Dendritic cell treated with granulocyte-macrophage colony-stimulating factor and Interleukin-4, amounts not matched to agents 40 ng/mL and 50 ng/mL, for 4 days (primary cell): ENCODE measurements around the gene IGFBP5.

ENCODE experiments used
- H3K27ac Mint-ChIP-seq: one replicate; pipeline ENCODE4 v1.8.0; 2022; ENCODE audit warnings: mild to moderate bottlenecking, mixed read lengths
- H3K27me3 Mint-ChIP-seq: one replicate; pipeline ENCODE4 v1.8.0; 2022; ENCODE audit warnings: mild to moderate bottlenecking, mixed read lengths
- H3K36me3 Mint-ChIP-seq: one replicate; pipeline ENCODE4 v1.8.0; 2022; ENCODE audit warnings: low read depth, mixed read lengths
- H3K4me1 Mint-ChIP-seq: one replicate; pipeline ENCODE4 v1.8.0; 2022; ENCODE audit warnings: low read depth, mixed read lengths
- H3K4me3 Mint-ChIP-seq: one replicate; pipeline ENCODE4 v1.8.0; 2022; ENCODE audit warnings: mild to moderate bottlenecking, moderate library complexity, mixed read lengths
- H3K9me3 Mint-ChIP-seq: one replicate; pipeline ENCODE4 v1.8.0; 2022; ENCODE audit warnings: mixed read lengths
- intact Hi-C: fragments of 100-400 bp; cut with micrococcal nuclease; formaldehyde crosslinking; loops from one replicate; pipeline ENCODE4 v1.15.0; 2022

Gene IGFBP5

DNA sequence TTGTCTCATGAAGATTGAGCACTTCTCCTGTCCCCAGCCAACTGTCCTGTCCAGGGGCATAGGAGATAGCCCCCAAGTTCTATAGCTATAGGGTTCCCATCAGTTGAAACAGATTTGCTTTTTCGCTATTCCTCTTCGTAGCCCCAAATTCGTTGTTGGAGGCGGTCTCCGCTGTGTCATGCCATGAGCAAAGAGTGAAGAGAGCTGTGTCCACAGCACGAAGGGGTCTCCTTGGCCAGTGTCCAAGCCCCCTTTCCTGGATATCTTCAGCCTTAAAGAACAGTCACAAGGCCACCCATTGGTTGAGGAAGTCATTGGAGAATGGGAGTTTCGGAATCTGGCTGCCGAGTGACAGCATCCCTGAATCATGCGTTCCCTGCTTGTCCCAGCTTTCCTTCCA lies 21.0 kb downstream of the IGFBP5 start:
- intact Hi-C loops, result no loop called here
- no peaks in the 10 kb centered on the region for H3K36me3 Mint-ChIP-seq
- H3K4me1 Mint-ChIP-seq, result no peaks in the 10 kb centered on the region
- no peak overlapping the region for H3K27ac Mint-ChIP-seq
- no peaks in the 10 kb centered on the region for H3K9me3 Mint-ChIP-seq
- peaks cover 26% of the 10 kb centered on the region for H3K27me3 Mint-ChIP-seq
- no peak overlapping the region for H3K4me3 Mint-ChIP-seq

DNA sequence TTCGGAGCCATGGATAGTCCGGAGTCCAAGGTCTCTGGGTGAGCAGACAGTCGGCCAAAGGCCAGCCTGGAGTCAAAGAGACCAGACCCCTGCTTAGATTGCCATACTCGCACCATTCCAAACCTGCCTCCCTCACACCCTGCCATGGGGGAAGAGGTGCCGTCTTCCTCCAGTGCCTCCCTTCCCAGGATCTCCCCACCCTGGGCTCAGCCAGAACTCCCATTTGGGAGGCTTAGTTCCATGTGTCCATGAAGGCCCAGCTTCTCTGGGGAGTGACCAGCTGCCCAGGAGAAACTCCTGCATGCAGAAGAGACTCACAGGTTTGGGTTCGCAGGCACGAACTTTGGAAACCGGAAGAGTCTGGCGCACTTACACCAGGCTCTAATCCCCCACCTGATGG lies 21.7 kb downstream of the IGFBP5 start:
- no peak overlapping the region for H3K4me3 Mint-ChIP-seq
- H3K27ac Mint-ChIP-seq, result no peak overlapping the region
- intact Hi-C loops, result no loop called here
- no peaks in the 10 kb centered on the region for H3K36me3 Mint-ChIP-seq
- no peaks in the 10 kb centered on the region for H3K4me1 Mint-ChIP-seq
- peaks cover 29% of the 10 kb centered on the region for H3K27me3 Mint-ChIP-seq
- no peaks in the 10 kb centered on the region for H3K9me3 Mint-ChIP-seq

DNA sequence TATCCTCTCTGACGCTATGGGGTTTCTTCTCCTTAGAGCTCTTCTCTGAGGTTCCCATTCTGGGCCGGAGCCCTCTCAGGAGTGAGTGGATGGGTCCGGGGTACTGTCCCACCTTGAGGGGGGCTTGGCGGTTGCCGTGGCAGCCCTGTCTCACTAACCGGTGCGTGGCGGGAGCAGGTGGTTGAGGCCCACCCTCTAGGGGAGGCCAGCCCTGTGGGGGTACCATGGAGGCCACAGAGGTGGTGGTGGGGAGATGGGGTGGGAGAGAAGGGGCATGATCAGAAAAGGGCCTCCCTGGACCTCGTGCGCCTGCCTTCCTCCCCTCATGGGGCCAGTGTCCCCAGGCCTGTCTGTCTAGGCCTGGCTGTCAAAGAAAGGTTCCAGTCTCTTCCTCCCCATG lies 22.3 kb downstream of the IGFBP5 start:
- H3K4me3 Mint-ChIP-seq, result no peak overlapping the region
- H3K9me3 Mint-ChIP-seq, result no peaks in the 10 kb centered on the region
- no peaks in the 10 kb centered on the region for H3K36me3 Mint-ChIP-seq
- intact Hi-C loops, result no loop called here
- H3K27ac Mint-ChIP-seq, result no peak overlapping the region
- H3K4me1 Mint-ChIP-seq, result no peaks in the 10 kb centered on the region
- H3K27me3 Mint-ChIP-seq, result peaks cover 31% of the 10 kb centered on the region

GRCh38 chr2:216672466-216672865 lies 22.9 kb downstream of the IGFBP5 start:
- Mint-ChIP-seq H3K4me3 (no peak overlapping the region), H3K36me3 (no peaks in the 10 kb centered on the region), H3K27ac (no peak overlapping the region), H3K4me1 (no peaks in the 10 kb centered on the region), H3K27me3 (peaks cover 34% of the 10 kb centered on the region), H3K9me3 (no peaks in the 10 kb centered on the region)
- intact Hi-C loops, result no loop called here

DNA sequence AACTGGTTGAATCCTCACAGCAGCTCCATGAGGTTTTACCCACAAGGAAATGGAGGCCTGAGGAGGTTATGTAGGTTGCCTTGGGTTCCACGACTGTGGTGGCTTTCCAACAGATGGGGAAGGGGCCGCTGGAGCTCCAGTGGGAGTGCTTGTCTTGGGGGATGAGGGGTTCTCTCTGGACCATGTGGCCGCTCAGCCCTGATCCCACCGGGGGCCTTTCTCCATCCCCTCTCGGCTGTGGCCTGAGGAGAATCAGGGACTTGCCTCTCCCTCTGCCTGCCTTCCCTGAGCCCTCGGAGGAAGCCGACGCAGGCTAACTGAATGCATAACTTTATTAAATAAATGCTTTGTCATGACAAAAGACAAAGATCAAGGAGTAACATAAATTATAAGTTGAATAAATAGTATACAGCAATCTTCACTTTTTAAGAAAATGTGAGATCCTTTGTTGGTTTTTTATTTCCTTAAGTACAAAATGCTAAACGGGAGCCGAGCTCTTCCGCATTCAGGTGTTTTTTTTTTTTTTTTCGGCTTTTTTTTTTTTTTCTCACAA lies 23.5 kb downstream of the IGFBP5 start:
- intact Hi-C loops, result no loop called here
- H3K9me3 Mint-ChIP-seq, result no peaks in the 10 kb centered on the region
- H3K36me3 Mint-ChIP-seq, result no peaks in the 10 kb centered on the region
- H3K27ac Mint-ChIP-seq, result no peak overlapping the region
- no peaks in the 10 kb centered on the region for H3K4me1 Mint-ChIP-seq
- peaks cover 34% of the 10 kb centered on the region for H3K27me3 Mint-ChIP-seq
- H3K4me3 Mint-ChIP-seq, result no peak overlapping the region

DNA sequence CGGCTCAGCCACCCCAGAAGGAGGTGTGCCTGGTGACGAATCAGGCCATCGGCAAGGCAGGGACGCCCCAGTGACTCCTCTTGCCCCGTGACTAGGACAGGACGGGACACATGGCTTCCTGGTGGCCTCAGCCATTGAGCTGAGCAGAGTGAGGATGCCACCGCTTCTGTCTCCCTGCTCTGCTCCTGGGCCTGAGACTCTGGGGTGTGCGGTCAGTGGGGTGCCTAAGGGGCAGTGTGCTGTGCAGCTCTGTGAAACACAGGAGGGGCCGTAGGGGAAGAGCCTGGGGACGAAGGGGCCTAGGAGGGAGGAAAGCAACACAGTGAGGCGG lies 24.3 kb downstream of the IGFBP5 start:
- H3K36me3 Mint-ChIP-seq, result no peaks in the 10 kb centered on the region
- H3K27ac Mint-ChIP-seq, result no peak overlapping the region
- H3K4me3 Mint-ChIP-seq, result no peak overlapping the region
- H3K9me3 Mint-ChIP-seq, result no peaks in the 10 kb centered on the region
- peaks cover 31% of the 10 kb centered on the region for H3K27me3 Mint-ChIP-seq
- intact Hi-C loops, result no loop called here
- H3K4me1 Mint-ChIP-seq, result no peaks in the 10 kb centered on the region

DNA sequence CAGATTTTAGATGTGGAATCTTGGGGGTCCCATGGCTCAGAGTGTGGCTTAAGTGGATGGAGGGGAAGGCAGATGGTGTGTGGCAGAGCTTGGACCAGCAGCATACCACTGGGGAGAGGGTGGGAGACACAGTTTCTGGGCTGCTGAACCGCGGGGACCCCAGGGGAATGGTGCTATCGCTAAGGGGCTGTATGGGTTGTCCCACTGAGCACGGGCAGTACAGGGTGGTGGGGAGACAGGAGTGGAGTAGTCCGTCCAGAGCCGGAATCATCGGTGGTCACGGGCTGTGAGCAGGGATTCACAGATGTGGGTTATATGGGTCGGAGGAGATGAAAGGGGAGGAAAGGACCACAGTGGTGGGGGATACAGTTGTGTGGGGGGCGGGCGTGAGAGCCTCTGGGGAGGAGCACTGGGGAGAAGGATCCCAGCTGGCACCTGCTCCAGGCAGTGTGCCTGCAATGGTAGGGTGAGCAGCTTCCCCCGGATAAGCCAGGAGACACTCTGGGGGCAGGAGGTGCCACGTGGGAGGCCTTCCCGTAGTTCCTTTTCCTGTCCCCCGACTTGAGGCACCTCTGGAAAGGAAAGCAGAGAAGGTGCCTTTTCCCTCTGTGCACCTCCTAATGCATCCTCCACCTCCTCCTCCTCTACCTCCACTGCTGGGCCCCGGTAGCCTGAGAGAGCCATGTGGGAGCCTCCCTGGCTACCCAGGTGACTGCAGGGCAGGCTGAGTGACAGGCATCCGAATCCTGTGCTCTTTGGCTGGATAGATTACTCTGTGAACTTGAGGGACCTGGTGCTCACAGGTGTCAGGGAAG lies 24.9 kb downstream of the IGFBP5 start:
- Mint-ChIP-seq H3K27ac (no peak overlapping the region), H3K4me3 (no peak overlapping the region), H3K9me3 (no peaks in the 10 kb centered on the region), H3K4me1 (no peaks in the 10 kb centered on the region), H3K27me3 (peaks cover 31% of the 10 kb centered on the region), H3K36me3 (no peaks in the 10 kb centered on the region)
- intact Hi-C loops, result no loop called here

DNA sequence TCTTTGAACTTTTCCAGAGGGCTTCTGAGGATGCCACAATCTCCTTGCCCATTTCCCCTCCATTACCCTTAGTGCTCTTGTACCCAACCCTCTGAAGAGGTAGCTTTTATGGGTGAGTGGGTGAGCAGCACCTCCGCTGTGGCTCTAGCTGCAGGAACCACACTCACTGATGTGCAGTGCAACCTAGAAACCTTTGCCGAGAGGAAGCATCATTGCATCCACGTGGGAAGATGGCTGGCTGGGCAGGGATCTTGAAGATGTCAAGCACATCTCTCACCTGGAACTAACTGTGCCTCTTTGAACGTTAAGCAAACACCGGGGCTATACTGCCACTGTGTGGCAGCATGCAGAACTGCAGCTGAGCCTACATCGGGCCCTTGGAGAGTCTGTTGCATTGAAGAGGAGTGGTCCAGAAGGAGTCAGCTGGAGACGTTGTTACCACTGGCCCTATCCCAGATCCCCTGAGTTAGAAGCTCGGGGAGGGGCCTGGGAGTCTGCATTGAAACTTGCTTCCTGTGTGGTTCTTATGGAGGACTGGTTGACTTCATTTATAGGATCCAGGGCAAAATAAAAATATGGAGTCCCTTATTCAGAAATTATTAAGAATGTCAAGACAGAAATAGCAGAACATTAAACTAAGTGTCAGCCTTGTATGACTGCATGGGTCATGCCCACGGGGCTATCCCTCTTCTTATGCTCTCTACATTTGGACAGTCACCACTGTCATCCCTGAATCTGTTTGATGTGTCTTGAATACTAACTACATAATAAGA lies 28.7 kb downstream of the IGFBP5 start:
- H3K27me3 Mint-ChIP-seq, result peaks cover 25% of the 10 kb centered on the region
- H3K27ac Mint-ChIP-seq, result no peak overlapping the region

DNA sequence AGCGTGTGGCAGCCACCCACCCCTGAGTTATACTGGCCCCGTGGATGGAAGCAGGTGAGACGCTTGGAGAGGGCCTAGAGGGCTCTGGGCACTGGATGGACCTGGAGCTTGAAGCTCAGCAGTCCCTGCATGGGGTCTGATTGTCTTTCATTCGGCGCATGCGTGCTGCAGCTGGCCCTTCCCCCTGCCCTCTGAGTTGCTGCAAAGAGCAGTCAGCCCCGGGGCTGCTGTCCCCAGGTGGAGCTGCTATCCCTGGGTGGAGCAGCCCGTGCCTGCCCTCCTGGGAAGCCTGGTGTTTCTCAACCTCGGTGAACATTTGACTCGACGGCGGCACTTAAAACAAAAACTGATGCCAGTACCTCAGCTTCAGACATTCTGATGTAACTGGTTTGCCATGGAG lies 29.6 kb downstream of the IGFBP5 start:
- Mint-ChIP-seq H3K27ac (no peak overlapping the region), H3K36me3 (no peaks in the 10 kb centered on the region), H3K4me1 (no peaks in the 10 kb centered on the region), H3K4me3 (no peak overlapping the region), H3K9me3 (no peaks in the 10 kb centered on the region), H3K27me3 (peaks cover 20% of the 10 kb centered on the region)
- intact Hi-C loops, result loop anchor here (1.0 to 5.0 kb wide), 3 partner anchors 146 to 631 kb away; no protein-coding TSS in a partner anchor

More for the DNA sequence above, 28.7 kb downstream of the IGFBP5 start:
- no peak overlapping the region for H3K4me3 Mint-ChIP-seq
- no peaks in the 10 kb centered on the region for H3K4me1 Mint-ChIP-seq
- H3K9me3 Mint-ChIP-seq, result no peaks in the 10 kb centered on the region
- no peaks in the 10 kb centered on the region for H3K36me3 Mint-ChIP-seq
- intact Hi-C loops, result loop anchor here (1.0 to 5.0 kb wide), 3 partner anchors 147 to 632 kb away; no protein-coding TSS in a partner anchor

DNA sequence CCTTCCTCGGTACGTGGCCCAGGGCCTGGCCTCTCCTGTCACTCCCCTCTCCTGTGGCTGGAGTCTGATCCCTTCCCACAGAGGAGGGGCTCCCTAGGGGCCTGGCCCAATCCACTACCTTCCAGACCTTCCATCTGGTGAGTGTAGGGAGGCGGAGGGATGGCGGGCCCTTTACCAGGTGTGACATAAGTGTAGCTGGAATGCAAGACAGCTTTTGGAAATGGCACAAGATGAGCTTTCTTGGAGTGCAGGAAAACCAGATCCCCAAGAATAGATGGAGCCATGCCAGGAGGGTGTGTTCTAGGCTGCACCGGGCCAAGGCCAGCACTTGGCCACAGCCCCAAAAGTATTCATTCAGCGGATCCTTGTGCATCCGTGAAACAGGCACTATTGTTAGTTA lies 30.1 kb downstream of the IGFBP5 start:
- no peak overlapping the region for H3K27ac Mint-ChIP-seq
- H3K27me3 Mint-ChIP-seq, result peaks cover 17% of the 10 kb centered on the region
- H3K4me1 Mint-ChIP-seq, result no peaks in the 10 kb centered on the region
- intact Hi-C loops, result loop anchor here (5.0 kb wide), 1 partner anchor 553 kb away; no protein-coding TSS in a partner anchor
- no peaks in the 10 kb centered on the region for H3K36me3 Mint-ChIP-seq
- H3K9me3 Mint-ChIP-seq, result no peaks in the 10 kb centered on the region
- no peak overlapping the region for H3K4me3 Mint-ChIP-seq

DNA sequence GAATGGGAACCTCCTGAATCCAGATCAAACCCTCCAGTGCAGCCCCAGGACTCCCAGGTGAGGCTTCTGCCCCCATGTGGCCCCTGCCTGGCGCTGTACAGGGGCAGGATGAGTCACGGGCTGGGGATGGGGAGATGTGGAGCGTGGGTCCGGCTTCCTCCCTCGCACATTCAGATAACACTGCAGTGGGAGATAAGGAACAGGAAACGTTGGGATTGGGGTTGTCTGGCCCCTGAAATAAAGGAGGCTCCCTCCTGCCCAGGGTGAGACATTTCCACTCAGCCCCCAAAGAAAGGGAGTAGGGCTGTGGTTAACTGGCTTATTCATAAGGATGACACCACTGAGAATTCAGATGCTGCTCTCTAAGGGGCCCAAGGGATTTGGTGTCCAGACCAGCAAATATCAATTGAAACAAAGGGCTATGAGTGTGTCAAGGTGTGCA lies 30.7 kb downstream of the IGFBP5 start:
- no peaks in the 10 kb centered on the region for H3K4me1 Mint-ChIP-seq
- peaks cover 14% of the 10 kb centered on the region for H3K27me3 Mint-ChIP-seq
- no peak overlapping the region for H3K4me3 Mint-ChIP-seq
- H3K36me3 Mint-ChIP-seq, result no peaks in the 10 kb centered on the region
- intact Hi-C loops, result loop anchor here (5.0 kb wide), 1 partner anchor 552 kb away; no protein-coding TSS in a partner anchor
- no peaks in the 10 kb centered on the region for H3K9me3 Mint-ChIP-seq
- H3K27ac Mint-ChIP-seq, result no peak overlapping the region

GRCh38 chr2:216663846-216664245 lies 31.5 kb downstream of the IGFBP5 start:
- H3K4me1 Mint-ChIP-seq, result no peaks in the 10 kb centered on the region
- H3K9me3 Mint-ChIP-seq, result no peaks in the 10 kb centered on the region
- H3K27me3 Mint-ChIP-seq, result peaks cover 6% of the 10 kb centered on the region
- intact Hi-C loops, result no loop called here
- H3K27ac Mint-ChIP-seq, result no peak overlapping the region
- H3K36me3 Mint-ChIP-seq, result no peaks in the 10 kb centered on the region
- no peak overlapping the region for H3K4me3 Mint-ChIP-seq

DNA sequence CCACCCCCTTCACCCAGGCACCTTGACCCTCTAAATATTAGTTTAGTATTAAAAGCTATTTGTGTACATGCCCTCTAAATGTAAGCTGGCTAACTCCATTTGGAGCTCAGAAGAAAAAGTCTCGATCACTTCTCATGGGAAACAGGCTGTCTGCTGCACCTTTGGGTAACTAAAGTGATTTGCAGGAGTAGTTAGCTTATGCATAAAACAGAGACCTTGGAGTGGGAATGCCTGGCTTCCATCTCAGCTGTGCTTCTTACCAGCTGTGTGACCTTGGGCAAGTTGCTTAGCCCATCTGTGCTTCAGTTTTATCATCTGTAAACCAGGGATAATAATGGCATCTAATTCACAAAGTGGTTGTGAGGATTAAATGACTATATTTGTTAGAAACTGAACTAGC lies 32.2 kb downstream of the IGFBP5 start:
- peaks cover 3% of the 10 kb centered on the region for H3K27me3 Mint-ChIP-seq
- intact Hi-C loops, result no loop called here
- no peak overlapping the region for H3K27ac Mint-ChIP-seq
- H3K9me3 Mint-ChIP-seq, result no peaks in the 10 kb centered on the region
- no peaks in the 10 kb centered on the region for H3K4me1 Mint-ChIP-seq
- no peaks in the 10 kb centered on the region for H3K36me3 Mint-ChIP-seq
- H3K4me3 Mint-ChIP-seq, result no peak overlapping the region
